HEK293 (cell line): Measurements from ENCODE around the gene NCK1.

Source experiments
- TRIM28 ChIP-seq: IDR thresholded peaks from 2 replicates; pipeline ENCODE4 v1.6.1; 2011; ENCODE audit warnings: low read length, control low read depth, borderline replicate concordance
- ZBTB7A ChIP-seq: fragments of 450-650 bp; formaldehyde crosslinking; IDR thresholded peaks from 2 replicates; pipeline ENCODE4 v1.5.1; 2016; ENCODE audit warnings: low read depth, missing biosample characterization, missing genetic modification characterization
- ZNF202 ChIP-seq: fragments of 450-650 bp; formaldehyde crosslinking; IDR thresholded peaks from 2 replicates; pipeline ENCODE4 v1.5.1; 2016; ENCODE audit warnings: missing biosample characterization, missing genetic modification characterization, borderline replicate concordance
- ZNF248 ChIP-seq: fragments of 450-650 bp; formaldehyde crosslinking; IDR thresholded peaks from 2 replicates; pipeline ENCODE4 v1.5.1; 2017; ENCODE audit warnings: missing biosample characterization, missing genetic modification characterization
- ZNF274 ChIP-seq, 2 experiments: fragments of 200-500 bp in 1 of 2; fragments of 450-650 bp in 1 of 2; sonication (Bioruptor generic) in 1 of 2; formaldehyde crosslinking in 1 of 2; IDR thresholded peaks; 2 replicates each; pipeline versions ENCODE4 v1.5.1 to v1.6.1; 2014 to 2016; ENCODE audit warnings: borderline replicate concordance in 1 of 2, inconsistent platforms in 1 of 2, low read length in 1 of 2, missing biosample characterization in 1 of 2, missing genetic modification characterization in 1 of 2
- ZNF292 ChIP-seq: fragments of 450-650 bp; formaldehyde crosslinking; IDR thresholded peaks from 2 replicates; pipeline ENCODE4 v1.5.1; 2016; ENCODE audit warnings: low read depth, missing biosample characterization, missing genetic modification characterization, borderline replicate concordance
- ZNF449 ChIP-seq: fragments of 450-650 bp; formaldehyde crosslinking; IDR thresholded peaks from 2 replicates; pipeline ENCODE4 v1.5.1; 2017; ENCODE audit warnings: missing biosample characterization, mild to moderate bottlenecking, missing genetic modification characterization, moderate library complexity
- ZNF473 ChIP-seq: fragments of 450-650 bp; formaldehyde crosslinking; IDR thresholded peaks from 2 replicates; pipeline ENCODE4 v1.5.1; 2017; ENCODE audit warnings: missing biosample characterization, missing genetic modification characterization
- ZNF561 ChIP-seq: fragments of 450-650 bp; IDR thresholded peaks from 2 replicates; pipeline ENCODE4 v1.5.1; 2018; ENCODE audit warnings: missing biosample characterization, missing genetic modification characterization, borderline replicate concordance
- ZNF830 ChIP-seq: fragments of 450-650 bp; IDR thresholded peaks from 2 replicates; pipeline ENCODE4 v1.5.0; 2018; ENCODE audit warnings: missing biosample characterization, missing genetic modification characterization, low read depth, mild to moderate bottlenecking, moderate library complexity
- TF ChIP-seq, protein P1 (sequence below): fragments of 450-650 bp; formaldehyde crosslinking; IDR thresholded peaks from 2 replicates; pipeline ENCODE4 v1.5.1; 2016; ENCODE audit warnings: missing biosample characterization, missing genetic modification characterization
- TF ChIP-seq, protein P2 (sequence below): fragments of 450-650 bp; formaldehyde crosslinking; IDR thresholded peaks from 2 replicates; pipeline ENCODE4 v1.5.1; 2016; ENCODE audit warnings: missing biosample characterization, missing genetic modification characterization

- TF ChIP-seq ZNF274 (IDR thresholded peaks at IDR 0.05; ENCODE audit: low read length) (no peak), ZNF274 (tag by site-specific recombination; IDR thresholded peaks at IDR 0.05; ENCODE audit: borderline replicate concordance) (no peak), ZNF561 (tag by site-specific recombination) (no peak), ZNF292 (tag by site-specific recombination) (no peak), ZNF248 (no peak), ZBTB7A (no peak), ZNF202 (tag by site-specific recombination) (no peak), TRIM28 (no peak), ZNF830 (tag by site-specific recombination) (no peak), ZNF473 (tag by site-specific recombination) (no peak), ZNF449 (no peak)
- TF ChIP-seq, protein P1, sequence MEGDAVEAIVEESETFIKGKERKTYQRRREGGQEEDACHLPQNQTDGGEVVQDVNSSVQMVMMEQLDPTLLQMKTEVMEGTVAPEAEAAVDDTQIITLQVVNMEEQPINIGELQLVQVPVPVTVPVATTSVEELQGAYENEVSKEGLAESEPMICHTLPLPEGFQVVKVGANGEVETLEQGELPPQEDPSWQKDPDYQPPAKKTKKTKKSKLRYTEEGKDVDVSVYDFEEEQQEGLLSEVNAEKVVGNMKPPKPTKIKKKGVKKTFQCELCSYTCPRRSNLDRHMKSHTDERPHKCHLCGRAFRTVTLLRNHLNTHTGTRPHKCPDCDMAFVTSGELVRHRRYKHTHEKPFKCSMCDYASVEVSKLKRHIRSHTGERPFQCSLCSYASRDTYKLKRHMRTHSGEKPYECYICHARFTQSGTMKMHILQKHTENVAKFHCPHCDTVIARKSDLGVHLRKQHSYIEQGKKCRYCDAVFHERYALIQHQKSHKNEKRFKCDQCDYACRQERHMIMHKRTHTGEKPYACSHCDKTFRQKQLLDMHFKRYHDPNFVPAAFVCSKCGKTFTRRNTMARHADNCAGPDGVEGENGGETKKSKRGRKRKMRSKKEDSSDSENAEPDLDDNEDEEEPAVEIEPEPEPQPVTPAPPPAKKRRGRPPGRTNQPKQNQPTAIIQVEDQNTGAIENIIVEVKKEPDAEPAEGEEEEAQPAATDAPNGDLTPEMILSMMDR, result no peak
- TF ChIP-seq, protein P2, sequence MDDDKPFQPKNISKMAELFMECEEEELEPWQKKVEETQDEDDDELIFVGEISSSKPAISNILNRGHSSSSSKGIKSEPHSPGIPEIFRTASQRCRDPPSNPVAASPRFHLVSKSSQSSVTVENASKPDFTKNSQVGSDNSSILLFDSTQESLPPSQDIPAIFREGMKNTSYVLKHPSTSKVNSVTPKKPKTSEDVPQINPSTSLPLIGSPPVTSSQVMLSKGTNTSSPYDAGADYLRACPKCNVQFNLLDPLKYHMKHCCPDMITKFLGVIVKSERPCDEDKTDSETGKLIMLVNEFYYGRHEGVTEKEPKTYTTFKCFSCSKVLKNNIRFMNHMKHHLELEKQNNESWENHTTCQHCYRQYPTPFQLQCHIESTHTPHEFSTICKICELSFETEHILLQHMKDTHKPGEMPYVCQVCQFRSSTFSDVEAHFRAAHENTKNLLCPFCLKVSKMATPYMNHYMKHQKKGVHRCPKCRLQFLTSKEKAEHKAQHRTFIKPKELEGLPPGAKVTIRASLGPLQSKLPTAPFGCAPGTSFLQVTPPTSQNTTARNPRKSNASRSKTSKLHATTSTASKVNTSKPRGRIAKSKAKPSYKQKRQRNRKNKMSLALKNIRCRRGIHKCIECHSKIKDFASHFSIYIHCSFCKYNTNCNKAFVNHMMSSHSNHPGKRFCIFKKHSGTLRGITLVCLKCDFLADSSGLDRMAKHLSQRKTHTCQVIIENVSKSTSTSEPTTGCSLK (tag by site-specific recombination), result no peak
Observed at GRCh38 chr3:136992115-136992514, 130.1 kb downstream of the NCK1 start.
